Measurements from ENCODE around the gene TNRC6C. TPM values are rescaled to one million over a fixed set of nuclear protein-coding genes. Genes with fewer than 3 reads are reported as not detected.

The TNRC6C gene
- total and polyA plus RNA-seq, 9 of the 15 experiments (the other 6 are each of a cell fraction or from before 2014, with no cell fraction given) = 0.20 to 4.9 (median 2.3) TPM

DNA sequence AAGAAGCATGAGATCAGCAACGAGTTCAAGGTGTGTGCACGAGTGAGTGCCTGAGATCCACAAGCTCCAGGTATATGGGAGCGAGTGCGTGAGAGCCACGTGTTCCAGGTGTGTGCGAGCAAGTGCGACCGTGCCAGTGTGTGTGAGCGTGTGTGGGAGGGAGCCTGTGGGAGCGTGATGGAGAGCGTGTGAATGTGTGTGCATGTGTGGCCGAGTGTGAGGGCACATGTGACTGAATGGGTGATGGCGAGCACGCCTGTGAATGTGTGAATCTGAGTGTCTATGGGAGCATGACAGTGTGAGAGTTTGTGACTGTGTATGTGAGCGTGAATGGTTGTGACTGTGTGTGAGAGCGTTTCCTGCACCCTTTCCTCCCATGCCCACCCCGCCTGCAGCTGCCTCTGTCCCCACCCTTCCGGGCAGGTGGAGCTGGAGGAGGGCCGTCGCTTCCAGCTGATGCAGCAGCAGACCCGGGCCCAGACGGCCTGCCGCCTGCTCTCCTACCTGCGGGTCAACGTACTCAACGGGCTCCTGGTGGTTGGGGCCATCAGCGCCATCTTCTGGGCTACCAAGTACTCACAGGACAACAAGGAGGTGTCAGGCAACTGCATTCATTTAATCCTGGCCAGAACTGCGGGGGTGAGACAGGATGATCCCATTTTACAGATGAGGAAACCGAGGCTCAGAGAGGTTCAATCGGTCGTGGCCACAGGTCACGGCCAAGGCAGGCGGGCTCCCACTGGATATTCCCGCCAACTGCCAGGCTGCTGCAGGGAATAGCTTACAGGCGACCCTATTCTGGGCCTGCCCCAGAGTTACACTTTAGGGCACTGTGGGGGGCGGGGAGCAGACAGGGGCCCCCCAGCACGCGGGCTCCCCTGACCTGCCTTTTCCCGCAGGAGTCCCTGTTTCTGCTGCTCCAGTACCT, 175.7 kb downstream of the TNRC6C start (continued):
- TF ChIP-seq FOS (IDR thresholded peaks at IDR 0.05; ENCODE audit: extremely low read depth, insufficient read length) (no peak), HDAC8 (tag; IDR thresholded peaks at IDR 0.05) (no peak), MTA1 (IDR thresholded peaks at IDR 0.05; ENCODE audit: borderline replicate concordance) (peak; percentile 28; the same call in 1 of the 2 replicates), ILK (tag; IDR thresholded peaks at IDR 0.05; ENCODE audit: borderline replicate concordance, low read depth) (no peak), EGR1 (conservative IDR thresholded peaks at IDR 0.05) (peak; percentile 93), YY1 (IDR thresholded peaks at IDR 0.05; ENCODE audit: borderline replicate concordance in 1 of 3, control insufficient read depth in 1 of 3, extremely low read depth in 1 of 3, insufficient read depth in 3 of 3, insufficient read length in 1 of 3, insufficient replicate concordance in 2 of 3, low read depth in 1 of 3, low read length in 2 of 3) (peak in 1 of 3 experiments; percentile 8), FOXJ3 (CRISPR knock-in tag; IDR thresholded peaks at IDR 0.05) (peak; percentile 31; the same call in 1 of the 2 replicates), MTF1 (CRISPR knock-in tag; IDR thresholded peaks at IDR 0.05; ENCODE audit: borderline replicate concordance) (no peak), FOSL1 (tag; conservative IDR thresholded peaks at IDR 0.05) (no peak), RCOR1 (IDR thresholded peaks at IDR 0.05; ENCODE audit: borderline replicate concordance in 1 of 2, low read depth in 2 of 2, low read length in 2 of 2) (peak; percentile 29 to 91; a peak in 2 of 4 replicates), KLF6 (CRISPR knock-in tag; IDR thresholded peaks at IDR 0.05; ENCODE audit: borderline replicate concordance) (no peak), STAT5B (CRISPR knock-in tag; IDR thresholded peaks at IDR 0.05) (no peak), FOXA1 (IDR thresholded peaks at IDR 0.05; ENCODE audit: borderline replicate concordance) (no peak), ZNF124 (CRISPR knock-in tag; IDR thresholded peaks at IDR 0.05) (no peak), PHB2 (IDR thresholded peaks at IDR 0.05; ENCODE audit: low read depth) (no peak), IFI16 (CRISPR knock-in tag; IDR thresholded peaks at IDR 0.05) (no peak), ZNF311 (CRISPR knock-in tag; IDR thresholded peaks at IDR 0.05) (no peak)
- TF ChIP-seq, protein P1, sequence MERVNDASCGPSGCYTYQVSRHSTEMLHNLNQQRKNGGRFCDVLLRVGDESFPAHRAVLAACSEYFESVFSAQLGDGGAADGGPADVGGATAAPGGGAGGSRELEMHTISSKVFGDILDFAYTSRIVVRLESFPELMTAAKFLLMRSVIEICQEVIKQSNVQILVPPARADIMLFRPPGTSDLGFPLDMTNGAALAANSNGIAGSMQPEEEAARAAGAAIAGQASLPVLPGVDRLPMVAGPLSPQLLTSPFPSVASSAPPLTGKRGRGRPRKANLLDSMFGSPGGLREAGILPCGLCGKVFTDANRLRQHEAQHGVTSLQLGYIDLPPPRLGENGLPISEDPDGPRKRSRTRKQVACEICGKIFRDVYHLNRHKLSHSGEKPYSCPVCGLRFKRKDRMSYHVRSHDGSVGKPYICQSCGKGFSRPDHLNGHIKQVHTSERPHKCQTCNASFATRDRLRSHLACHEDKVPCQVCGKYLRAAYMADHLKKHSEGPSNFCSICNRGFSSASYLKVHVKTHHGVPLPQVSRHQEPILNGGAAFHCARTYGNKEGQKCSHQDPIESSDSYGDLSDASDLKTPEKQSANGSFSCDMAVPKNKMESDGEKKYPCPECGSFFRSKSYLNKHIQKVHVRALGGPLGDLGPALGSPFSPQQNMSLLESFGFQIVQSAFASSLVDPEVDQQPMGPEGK (CRISPR knock-in tag; IDR thresholded peaks at IDR 0.05; ENCODE audit: borderline replicate concordance) = no peak
- TF ChIP-seq, protein P2, sequence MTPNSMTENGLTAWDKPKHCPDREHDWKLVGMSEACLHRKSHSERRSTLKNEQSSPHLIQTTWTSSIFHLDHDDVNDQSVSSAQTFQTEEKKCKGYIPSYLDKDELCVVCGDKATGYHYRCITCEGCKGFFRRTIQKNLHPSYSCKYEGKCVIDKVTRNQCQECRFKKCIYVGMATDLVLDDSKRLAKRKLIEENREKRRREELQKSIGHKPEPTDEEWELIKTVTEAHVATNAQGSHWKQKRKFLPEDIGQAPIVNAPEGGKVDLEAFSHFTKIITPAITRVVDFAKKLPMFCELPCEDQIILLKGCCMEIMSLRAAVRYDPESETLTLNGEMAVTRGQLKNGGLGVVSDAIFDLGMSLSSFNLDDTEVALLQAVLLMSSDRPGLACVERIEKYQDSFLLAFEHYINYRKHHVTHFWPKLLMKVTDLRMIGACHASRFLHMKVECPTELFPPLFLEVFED (CRISPR knock-in tag; conservative IDR thresholded peaks at IDR 0.05) = no peak
- TF ChIP-seq, protein P3, sequence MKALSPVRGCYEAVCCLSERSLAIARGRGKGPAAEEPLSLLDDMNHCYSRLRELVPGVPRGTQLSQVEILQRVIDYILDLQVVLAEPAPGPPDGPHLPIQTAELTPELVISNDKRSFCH (CRISPR knock-in tag; IDR thresholded peaks at IDR 0.05) = no peak
- TF ChIP-seq, protein P3 (tag; IDR thresholded peaks at IDR 0.05) = no peak; the same call in 1 of the 2 replicates
- TF ChIP-seq, protein P4, sequence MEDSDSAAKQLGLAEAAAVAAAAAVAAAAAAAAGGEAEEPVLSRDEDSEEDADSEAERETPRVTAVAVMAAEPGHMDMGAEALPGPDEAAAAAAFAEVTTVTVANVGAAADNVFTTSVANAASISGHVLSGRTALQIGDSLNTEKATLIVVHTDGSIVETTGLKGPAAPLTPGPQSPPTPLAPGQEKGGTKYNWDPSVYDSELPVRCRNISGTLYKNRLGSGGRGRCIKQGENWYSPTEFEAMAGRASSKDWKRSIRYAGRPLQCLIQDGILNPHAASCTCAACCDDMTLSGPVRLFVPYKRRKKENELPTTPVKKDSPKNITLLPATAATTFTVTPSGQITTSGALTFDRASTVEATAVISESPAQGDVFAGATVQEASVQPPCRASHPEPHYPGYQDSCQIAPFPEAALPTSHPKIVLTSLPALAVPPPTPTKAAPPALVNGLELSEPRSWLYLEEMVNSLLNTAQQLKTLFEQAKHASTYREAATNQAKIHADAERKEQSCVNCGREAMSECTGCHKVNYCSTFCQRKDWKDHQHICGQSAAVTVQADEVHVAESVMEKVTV (CRISPR knock-in tag; IDR thresholded peaks at IDR 0.05) = 0 out of 2 replicates have a peak, but pooled peaks have one; percentile 10
